ENCODE data around the gene PARD3.

Gene PARD3

DNA sequence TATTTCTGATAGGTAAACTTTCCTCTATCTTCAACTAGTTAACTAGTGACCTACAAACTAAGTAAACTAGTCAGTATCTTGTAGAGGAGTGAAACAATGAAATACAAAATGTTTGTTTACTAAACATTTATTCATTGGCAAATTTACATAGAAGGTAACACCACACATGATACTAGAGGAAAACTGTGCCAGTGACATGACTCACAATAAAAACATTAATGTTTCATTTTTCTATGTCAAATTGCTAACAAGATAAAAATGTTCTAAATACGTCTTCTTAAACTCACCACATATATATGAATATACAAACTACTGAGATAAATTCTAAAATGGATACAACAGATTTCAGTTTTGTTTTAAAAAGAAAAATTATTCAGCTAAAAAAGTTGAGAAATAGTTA is 471.3 kb downstream of the PARD3 start:
- no peak for DNase-seq (ENCODE audit: low spot score)

DNA sequence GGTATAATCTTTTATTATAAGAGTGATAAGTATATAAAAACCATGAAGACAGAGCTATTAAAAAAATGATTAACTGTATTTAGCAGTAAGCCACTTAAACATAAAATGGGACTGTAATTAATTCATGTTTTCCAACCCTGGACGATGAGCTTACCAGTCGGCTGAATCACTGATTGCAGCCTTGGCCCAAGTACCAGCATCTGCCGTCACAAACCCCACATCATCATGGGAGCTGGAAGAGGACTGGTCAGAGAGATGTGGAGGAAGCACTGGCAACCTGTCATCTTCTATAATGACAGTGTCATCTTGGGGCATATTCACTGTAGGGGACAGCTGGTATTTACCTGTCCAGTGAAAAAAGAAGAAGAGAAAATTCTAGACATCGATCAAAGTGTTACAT is 473.6 kb downstream of the PARD3 start:
- DNase-seq (ENCODE audit: low spot score): no peak

GRCh38 chr10:34340934-34341333 is 474.2 kb downstream of the PARD3 start:
- no peak for DNase-seq (ENCODE audit: low spot score)

DNA sequence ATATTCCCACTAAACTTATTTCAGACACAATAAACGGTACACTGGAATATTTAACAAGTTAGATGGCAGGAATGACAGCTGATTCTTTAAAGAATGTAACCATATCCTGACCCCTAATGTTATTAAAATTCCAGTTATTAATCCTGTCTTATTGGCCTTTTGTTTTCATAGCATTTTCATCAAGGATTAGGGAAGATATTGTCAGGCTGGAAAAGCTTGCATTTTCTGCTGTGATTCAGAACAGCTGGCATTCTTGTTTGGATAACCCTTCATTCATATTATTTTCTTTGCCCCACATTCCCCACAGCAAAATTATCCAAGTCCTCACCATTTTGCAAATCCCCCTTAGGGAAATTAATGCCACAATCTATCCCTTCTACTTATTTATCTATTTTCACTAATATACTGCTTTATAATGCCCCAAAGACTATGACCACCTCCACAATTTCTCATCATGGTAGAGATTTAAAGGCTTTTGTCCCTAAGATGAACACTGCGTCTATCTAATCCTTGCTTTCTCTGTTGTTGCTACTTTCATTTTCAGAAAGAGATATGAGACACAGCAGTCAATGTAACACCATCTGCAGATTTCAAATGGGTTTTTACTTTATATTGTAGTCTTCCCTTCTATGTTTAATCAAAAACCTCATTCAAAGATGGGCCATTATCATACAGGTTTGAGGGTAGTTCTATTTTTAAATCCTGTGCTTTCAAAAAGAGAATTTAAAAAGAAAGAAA is 475.1 kb downstream of the PARD3 start:
- DNase-seq (ENCODE audit: low spot score): no peak

GRCh38 chr10:34337917-34338316 is 477.2 kb downstream of the PARD3 start:
- no peak for DNase-seq (ENCODE audit: low spot score)

- no peak for DNase-seq (ENCODE audit: low spot score)
Observed at GRCh38 chr10:34335960-34336690, 479.0 kb downstream of the PARD3 start.

DNA sequence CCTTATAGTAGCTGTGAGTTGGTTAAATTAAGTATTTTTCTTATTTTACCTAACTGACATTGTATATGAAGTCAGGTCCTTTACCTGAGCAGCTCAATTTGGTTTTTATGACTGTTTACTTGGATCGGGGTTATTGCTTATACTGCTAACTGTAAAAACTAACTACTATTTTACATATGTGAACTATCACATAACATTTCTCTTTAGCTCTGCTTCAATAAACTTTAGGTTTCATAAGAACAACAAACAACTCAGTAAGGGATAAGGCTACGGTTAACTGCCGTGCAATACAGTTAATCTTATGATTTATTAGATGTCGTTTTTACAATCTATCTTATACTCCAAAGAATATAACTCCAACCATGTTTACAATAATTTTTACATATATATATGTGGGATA is 480.2 kb downstream of the PARD3 start:
- DNase-seq (ENCODE audit: low spot score): no peak

DNA sequence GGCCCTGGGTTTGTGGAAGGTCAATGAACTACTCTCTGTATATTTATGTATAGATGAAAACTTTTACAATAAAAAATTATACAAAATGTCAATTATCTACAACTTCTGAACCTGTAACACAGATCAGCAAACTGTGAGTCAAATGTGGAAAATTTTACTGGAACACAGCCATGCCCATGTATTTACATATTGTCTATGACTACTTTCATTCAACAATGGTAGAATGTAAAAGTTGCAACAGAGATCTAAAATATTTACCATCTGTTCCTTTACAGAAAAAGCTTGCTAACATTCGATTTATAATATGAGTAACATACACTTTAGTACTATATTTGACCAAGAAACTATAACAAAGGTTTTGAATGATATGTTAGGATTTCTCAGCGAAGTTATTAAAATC is 481.6 kb downstream of the PARD3 start:
- no peak for DNase-seq (ENCODE audit: low spot score)

DNA sequence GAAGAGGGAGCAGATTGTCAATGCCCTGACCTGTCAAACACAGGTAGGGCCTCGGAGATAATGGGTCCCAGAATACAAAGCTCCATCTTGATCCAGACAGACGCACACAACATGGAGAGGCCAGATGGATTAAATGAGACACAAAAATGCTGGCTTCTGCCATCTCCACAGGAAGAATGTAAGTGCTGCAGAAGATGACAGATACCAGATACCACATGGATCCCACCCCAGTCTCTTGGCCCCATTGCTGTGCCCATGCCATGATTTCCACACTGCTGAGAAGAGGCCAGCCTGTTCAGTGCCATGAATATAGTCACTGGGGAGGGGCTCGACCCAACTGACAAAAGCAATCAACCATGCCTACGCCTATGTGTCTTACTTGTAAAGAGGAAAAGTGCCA is 487.9 kb downstream of the PARD3 start:
- DNase-seq (ENCODE audit: low spot score): no peak

DNA sequence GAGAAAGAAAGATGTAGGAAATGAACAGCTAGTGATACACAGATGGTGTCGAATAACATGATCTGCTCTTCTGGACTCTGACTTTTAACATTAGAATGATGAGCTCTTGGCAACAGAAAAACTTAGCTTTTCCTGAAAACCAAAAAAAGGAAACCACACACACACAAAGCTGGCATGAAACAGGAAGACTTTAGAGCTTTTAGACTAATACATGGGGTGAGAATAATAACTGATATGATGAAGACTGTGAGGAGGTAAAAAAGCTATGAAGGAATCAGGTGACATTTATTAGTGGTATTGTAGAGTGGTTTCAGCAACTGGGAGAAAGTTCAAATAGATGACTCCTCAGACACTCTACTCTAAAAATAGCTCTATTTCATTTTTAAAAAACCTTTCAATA is 491.9 kb downstream of the PARD3 start:
- DNase-seq (ENCODE audit: low spot score): no peak

- no peak for DNase-seq (ENCODE audit: low spot score)
Observed at GRCh38 chr10:34320265-34320664, 494.8 kb downstream of the PARD3 start.

GRCh38 chr10:34319197-34319846 is 495.8 kb downstream of the PARD3 start:
- no peak for DNase-seq (ENCODE audit: low spot score)

- DNase-seq (ENCODE audit: low spot score): no peak
Observed at GRCh38 chr10:34316154-34316553, 498.9 kb downstream of the PARD3 start.

GRCh38 chr10:34314457-34314856 is 500.6 kb downstream of the PARD3 start:
- no peak for DNase-seq (ENCODE audit: low spot score)

DNA sequence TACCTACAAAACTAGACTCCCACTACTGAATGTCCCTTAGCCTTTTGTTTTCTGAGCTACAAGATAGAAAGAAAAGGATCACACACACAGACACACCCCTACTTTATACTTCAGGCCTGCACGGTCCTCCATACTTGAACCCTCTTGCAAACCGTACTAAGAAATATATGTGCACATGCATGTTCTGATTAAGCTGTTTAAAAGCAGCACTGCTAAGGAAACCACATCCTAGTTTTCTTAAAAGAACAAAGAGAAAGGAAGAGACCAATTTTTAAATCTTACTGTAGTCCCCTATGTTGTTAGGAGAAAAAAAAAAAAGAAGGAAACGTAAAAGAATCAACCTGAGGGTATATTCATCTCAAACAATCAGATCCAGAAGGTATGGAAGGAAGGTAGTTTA is 501.2 kb downstream of the PARD3 start:
- no peak for DNase-seq (ENCODE audit: low spot score)

DNA sequence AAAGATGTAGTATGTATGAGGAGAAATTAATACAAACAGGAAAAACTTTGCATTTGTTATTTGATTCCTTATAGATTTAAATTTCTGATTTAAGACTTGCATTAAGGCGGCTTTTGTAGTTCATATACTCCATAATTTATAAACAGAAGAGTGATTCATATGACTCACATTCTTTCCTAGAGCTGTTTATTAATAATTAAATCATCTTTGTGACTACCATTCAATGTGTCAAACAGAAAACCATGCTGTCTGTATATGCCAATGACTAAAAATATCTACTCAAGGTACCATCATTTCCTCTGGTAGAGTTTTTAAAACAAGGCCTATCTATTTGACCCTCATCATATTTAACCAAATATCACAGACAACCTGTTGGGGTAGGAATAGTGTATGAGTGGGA is 501.7 kb downstream of the PARD3 start:
- DNase-seq (ENCODE audit: low spot score): no peak

DNA sequence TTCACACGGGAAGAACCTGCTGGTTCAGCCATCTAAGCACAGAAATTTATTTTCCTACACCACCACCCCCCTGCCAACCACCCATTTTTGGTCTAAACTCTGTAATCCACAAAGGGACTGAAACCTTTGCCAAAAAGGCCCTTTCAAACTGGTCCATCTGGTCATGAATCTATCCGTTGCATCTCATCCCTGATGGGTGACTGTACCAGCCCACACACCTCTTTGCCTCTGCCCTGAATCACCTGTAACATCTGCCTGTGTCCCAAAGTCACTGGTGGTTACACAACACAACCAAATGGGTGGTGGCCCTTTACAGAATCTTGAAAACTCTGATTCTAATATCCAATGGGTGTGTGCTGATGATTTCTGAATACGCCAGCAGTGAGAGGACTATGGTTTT is 503.4 kb downstream of the PARD3 start:
- DNase-seq (ENCODE audit: low spot score): no peak

DNA sequence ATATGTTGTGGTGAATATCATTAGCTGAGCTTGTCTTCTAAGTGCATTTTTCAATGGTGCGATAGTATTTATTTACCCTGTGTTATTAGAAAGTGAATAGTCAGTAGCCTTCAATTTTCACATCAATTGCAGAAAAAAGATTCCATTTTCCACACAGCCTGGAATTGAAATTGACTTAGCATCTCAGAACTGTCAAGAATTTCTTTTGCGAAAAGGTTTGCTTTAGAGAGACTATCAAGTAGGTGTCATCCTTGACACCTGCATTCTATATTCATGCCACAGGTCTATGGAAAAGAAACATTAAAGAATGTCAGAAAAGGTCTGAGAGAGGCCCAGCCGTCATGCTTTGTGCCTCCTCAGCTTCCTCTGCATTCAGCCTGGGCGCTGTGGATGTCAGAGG is 504.9 kb downstream of the PARD3 start:
- DNase-seq (ENCODE audit: low spot score): no peak

GRCh38 chr10:34305189-34305588 is 509.9 kb downstream of the PARD3 start:
- DNase-seq (ENCODE audit: low spot score): no peak

DNA sequence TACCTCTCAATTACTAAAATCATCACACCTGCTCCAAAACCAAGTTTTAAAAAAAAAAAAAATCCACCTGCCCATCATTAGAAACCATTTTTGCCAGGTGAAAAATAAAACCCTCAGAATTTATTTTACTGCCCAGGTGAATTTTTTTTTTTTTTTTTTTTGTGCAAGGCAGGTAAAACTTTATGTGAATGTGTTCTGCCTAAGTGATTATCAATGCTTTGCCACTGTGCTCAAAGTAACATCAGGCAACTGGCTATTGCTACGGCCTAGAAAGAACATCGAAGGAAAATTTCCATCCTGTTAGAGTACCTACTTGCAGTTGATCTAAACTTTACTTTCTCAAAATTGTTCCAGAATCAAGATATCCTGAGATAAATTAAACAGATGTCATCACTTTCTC is 512.1 kb downstream of the PARD3 start:
- no peak for DNase-seq (ENCODE audit: low spot score)

- peak; percentile 94 for DNase-seq (ENCODE audit: low spot score)
Observed at GRCh38 chr10:34299105-34299611, 515.9 kb downstream of the PARD3 start.

DNA sequence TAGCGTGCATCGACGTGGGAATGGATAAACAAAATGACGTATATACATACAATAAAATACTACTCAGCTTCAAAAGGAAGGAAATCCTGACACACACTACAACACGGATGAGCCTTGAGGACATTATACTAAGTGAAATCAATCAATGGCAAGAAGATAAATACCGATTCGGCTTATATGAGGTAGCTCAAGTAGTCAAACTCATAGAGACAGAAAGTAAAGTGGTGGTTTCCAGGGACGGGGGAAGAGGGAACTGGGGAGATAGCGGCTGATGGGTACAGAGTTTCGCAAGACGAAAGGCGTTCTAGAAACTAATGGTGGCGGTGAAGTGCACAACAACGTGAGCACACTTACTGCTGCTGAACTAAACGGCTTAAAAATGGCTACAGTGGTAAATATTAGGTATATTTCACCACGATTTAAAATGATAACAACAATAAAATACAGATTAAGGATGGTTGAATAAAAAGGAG is 516.7 kb downstream of the PARD3 start:
- DNase-seq (ENCODE audit: low spot score): no peak

Data from pons (tissue), 1 donor.